Measurements from ENCODE around the gene A4GNT. TPM values are rescaled to one million over a fixed set of nuclear protein-coding genes. Genes with fewer than 3 reads are reported as not detected.

Gene A4GNT
- total RNA-seq = not detected in 2 replicates

DNA sequence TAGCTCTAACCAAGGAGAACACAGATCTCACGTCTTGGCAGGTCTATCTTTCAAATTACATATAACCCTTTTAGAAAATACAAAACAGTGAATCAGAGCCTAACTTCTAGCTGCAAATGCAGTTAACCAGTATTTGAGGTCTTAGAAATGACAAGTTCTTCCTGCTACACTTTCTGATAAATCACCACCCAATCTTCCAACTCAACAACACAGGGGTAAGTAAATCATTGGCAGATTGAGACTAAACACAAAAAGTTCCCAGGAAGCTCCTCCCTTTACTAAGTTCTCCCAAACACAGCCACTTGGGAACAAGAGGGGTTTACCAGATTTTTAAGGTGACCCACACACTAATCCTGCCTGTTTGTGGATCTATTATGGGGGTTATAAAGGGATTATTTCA is at the start of gene A4GNT:
Gene A4GNT, minus strand, starts transcription at position 152 of the 400 bp plus-strand sequence. CDS start 1,134 bp downstream, outside the sequence.

DNA sequence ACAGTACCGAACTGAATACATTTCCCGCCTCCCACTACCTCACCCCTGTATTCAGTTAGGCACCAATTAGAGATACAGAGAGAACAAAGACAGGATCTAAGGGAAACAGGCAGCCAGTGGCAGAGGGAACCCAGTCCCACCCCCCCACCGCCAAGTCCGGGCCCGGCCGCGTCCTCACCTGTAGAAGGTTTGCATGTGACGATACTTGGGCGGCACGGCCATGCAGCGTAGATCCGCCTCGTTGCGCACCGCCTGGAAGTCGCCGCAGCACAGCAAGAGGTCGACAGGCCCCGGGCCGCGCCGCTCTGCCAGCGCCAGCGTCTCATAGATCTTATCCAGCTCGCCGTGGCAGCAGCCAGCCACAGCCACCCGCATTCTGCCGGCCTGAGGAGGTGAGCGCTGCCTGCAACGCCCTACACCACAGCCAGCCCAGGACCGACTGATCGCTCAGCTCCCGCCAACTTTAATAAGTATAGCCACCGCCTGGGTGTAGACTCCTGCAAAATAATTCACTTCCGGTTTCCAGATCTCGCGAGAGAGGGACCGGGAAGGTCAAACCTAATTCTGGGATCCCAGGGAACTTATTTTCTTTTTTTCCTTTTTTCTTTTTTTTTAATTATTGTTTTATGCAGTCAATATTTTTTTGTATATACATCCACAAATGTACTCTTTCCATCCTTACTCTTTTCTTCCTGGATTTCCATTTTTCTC is 42.4 kb upstream of the A4GNT start, which contains the start of gene DBR1:
Gene DBR1, minus strand, starts transcription at position 501 of the 711 bp plus-strand sequence. Its CDS starts 126 bp downstream, at position 375.

DNA sequence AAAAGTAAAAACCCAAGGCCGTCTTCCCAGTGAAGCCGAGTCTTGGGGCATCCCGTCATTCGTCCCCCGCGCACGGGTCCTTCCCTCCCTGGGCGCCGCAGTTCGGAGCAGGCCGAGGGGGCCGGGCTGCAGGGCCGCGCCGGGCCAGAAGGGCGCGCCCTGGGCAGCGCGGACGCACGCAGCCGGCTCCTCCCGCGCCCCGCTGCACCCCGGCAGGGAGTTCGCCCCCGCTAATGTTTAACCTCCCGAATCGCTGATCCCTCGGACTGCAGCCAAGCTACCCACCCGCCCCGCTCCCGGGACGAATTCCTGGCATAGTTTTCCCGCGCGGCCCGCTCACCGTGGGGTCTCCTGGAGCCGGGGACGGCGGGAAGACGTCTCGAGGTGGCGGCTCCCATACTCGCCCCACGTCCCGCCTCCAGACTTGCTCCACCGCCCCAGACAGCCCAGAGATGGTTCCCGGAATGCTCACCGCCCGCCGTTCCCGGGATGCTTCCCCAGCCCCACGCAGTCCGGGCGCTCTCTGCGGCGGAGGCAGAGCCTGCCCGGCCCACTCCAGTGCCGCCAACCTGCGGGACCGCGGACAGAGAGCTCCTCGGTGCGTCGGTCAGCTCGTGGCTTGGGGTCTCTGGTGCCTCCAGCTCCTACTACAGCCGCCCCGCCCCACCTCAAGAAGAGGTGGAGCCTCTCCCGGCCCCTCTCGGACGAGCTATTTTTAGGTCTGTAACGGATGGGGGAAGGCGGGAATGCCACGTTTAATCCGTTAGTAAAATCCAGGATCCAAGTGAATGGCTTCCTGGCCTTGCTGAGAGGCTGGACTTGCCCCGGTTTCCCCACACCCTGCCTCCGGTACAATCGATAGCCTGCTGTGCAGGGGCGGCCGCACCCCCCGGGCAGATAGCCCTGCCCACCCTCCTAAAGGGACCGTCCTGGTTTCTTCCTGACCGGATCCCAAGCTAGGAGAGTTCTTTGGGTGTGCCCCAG is 16.9 kb downstream of the A4GNT start, which contains the start of gene DZIP1L:
Gene DZIP1L, minus strand, starts transcription at position 621 of the 984 bp plus-strand sequence. CDS start 11,637 bp downstream, outside the sequence.

Other genes starting within 250 kb of the A4GNT start
- gene CLDN18, start 122.2 kb downstream of the A4GNT start, total RNA-seq = not detected in 2 replicates
- gene DZIP1L, start 16.8 kb downstream of the A4GNT start, total RNA-seq = 18.2 and 26.0 TPM in 2 replicates
- 14.9 and 17.7 TPM in 2 replicates for gene DBR1, start 42.5 kb upstream of the A4GNT start, total RNA-seq
- 34.3 and 46.0 TPM in 2 replicates for gene ARMC8, start 54.9 kb upstream of the A4GNT start, total RNA-seq
- not detected in 2 replicates for gene NME9, start 197.5 kb upstream of the A4GNT start, total RNA-seq
- gene MRAS, start 216.2 kb upstream of the A4GNT start, total RNA-seq = 39.7 and 42.7 TPM in 2 replicates